Smooth muscle cell (in vitro differentiated cells): ENCODE results near the gene DIS3L2. TPM values are rescaled to one million over a fixed set of nuclear protein-coding genes. Genes with fewer than 3 reads are reported as not detected.

Experiments
- DNase-seq: peaks from one replicate; lab custom pipeline; 2025; ENCODE audit not compliant: unreplicated experiment; lab: John Stamatoyannopoulos, UW
- H2AFZ ChIP-seq: fragments of 200-600 bp; sonication (generic); 2 replicates; pipeline ENCODE4 v1.6.0; 2016; ENCODE audit warnings: antibody characterized with exemption, low read depth, mild to moderate bottlenecking
- H3F3A ChIP-seq: fragments of 200-600 bp; sonication (generic); 2 replicates; pipeline ENCODE4 v1.6.0; 2017; ENCODE audit warnings: antibody characterized with exemption, low read depth
- H3K27ac ChIP-seq: fragments of 200-600 bp; sonication (generic); 2 replicates; pipeline ENCODE4 v1.5.1; 2016; ENCODE audit warnings: low read depth, mild to moderate bottlenecking
- H3K27me3 ChIP-seq: fragments of 200-600 bp; sonication (generic); 2 replicates; pipeline ENCODE4 v1.6.1; 2016; ENCODE audit warnings: low read depth, mild to moderate bottlenecking
- H3K36me3 ChIP-seq: fragments of 200-600 bp; sonication (generic); 2 replicates; pipeline ENCODE4 v1.5.1; 2016; ENCODE audit warnings: low read depth
- H3K4me1 ChIP-seq: fragments of 200-600 bp; sonication (generic); 2 replicates; pipeline ENCODE4 v1.5.1; 2016; ENCODE audit warnings: low read depth
- H3K4me2 ChIP-seq: fragments of 200-600 bp; sonication (generic); 2 replicates; pipeline ENCODE4 v1.6.0; 2016; ENCODE audit warnings: mild to moderate bottlenecking
- H3K4me3 ChIP-seq: fragments of 200-600 bp; sonication (generic); 2 replicates; pipeline ENCODE4 v1.5.1; 2016; ENCODE audit warnings: mild to moderate bottlenecking
- H3K79me2 ChIP-seq: fragments of 200-600 bp; sonication (generic); 2 replicates; pipeline ENCODE4 v1.6.0; 2016; ENCODE audit warnings: low read depth, mild to moderate bottlenecking
- H3K9ac ChIP-seq: fragments of 200-600 bp; sonication (generic); 2 replicates; pipeline ENCODE4 v1.6.0; 2016; ENCODE audit warnings: low read depth
- H3K9me3 ChIP-seq: fragments of 200-600 bp; sonication (generic); replicated peaks from 2 replicates; pipeline ENCODE4 v1.5.1; 2016; ENCODE audit warnings: low read depth
- H4K20me1 ChIP-seq: fragments of 200-600 bp; sonication (generic); 2 replicates; pipeline ENCODE4 v1.6.0; 2016; ENCODE audit warnings: low read depth
- CTCF ChIP-seq: fragments of 200-600 bp; sonication (generic); IDR thresholded peaks from 2 replicates; pipeline ENCODE4 v1.5.1; 2017; ENCODE audit warnings: borderline replicate concordance, mild to moderate bottlenecking, antibody characterized with exemption; ENCODE audit not compliant: insufficient read depth, poor library complexity, severe bottlenecking
- WGBS: methylation state at CpG from one replicate; pipeline ENCODE4 v1.1.7; 2016; ENCODE audit warnings: low lambda C conversion rate; 5-methylcytosine and 5-hydroxymethylcytosine counted together
- polyA plus RNA-seq: library from polyadenylated mRNA; unstranded; fragments of >200 nt; fragmentation: Nextera tagmentation; extraction: Ambion mirVana; gene quantifications from 2 replicates; pipeline ENCODE4 v1.2.1, GENCODE V29; 2016
- total RNA-seq: library from RNA; depleted of rRNA; stranded (reverse); fragments of >200 nt; gene quantifications from 2 replicates; pipeline ENCODE4 v1.2.3, GENCODE V29; 2014

DIS3L2 gene
- total and polyA plus RNA-seq, 2 experiments from 2014 or later = 11.4 to 25.2 TPM

- H3K9ac ChIP-seq = no peak overlapping the region
- WGBS = 72% methylated on average over 4 of the region's 4 CpGs
Observed at GRCh38 chr2:232009639-232010274, 48.2 kb downstream of the DIS3L2 start.

GRCh38 chr2:232013701-232014353, 52.3 kb downstream of the DIS3L2 start:
- peak overlapping the region; percentile 59 for H3K4me2 ChIP-seq
- H3K4me1 ChIP-seq = peaks cover 12% of the 10 kb centered on the region
- H2AFZ ChIP-seq = no peak overlapping the region
- no peaks in the 10 kb centered on the region for H3K27me3 ChIP-seq
- TF ChIP-seq CTCF = no peak
- H3K4me3 ChIP-seq = no peak overlapping the region
- peaks cover 5% of the 10 kb centered on the region for H3F3A ChIP-seq
- peak overlapping the region; percentile 30 for H3K27ac ChIP-seq
- H3K9me3 ChIP-seq = no peaks in the 10 kb centered on the region
- no peak overlapping the region for H3K9ac ChIP-seq
- DNase-seq = no peak
- H3K79me2 ChIP-seq = no peaks in the 10 kb centered on the region
- WGBS = 34% methylated on average over 3 of the region's 3 CpGs
- no peaks in the 10 kb centered on the region for H3K36me3 ChIP-seq
- peaks cover 44% of the 10 kb centered on the region for H4K20me1 ChIP-seq

More at GRCh38 chr2:232009639-232010274, 48.2 kb downstream of the DIS3L2 start:
- H4K20me1 ChIP-seq = peaks cover 51% of the 10 kb centered on the region
- no peak for TF ChIP-seq CTCF
- H3F3A ChIP-seq = peaks cover 5% of the 10 kb centered on the region
- no peaks in the 10 kb centered on the region for H3K9me3 ChIP-seq
- no peak overlapping the region for H2AFZ ChIP-seq
- H3K27me3 ChIP-seq = no peaks in the 10 kb centered on the region
- H3K79me2 ChIP-seq = no peaks in the 10 kb centered on the region
- no peak overlapping the region for H3K4me3 ChIP-seq
- H3K4me1 ChIP-seq = peaks cover 12% of the 10 kb centered on the region
- peak overlapping the region; percentile 37 for H3K27ac ChIP-seq
- no peak overlapping the region for H3K4me2 ChIP-seq
- DNase-seq = no peak
- H3K36me3 ChIP-seq = no peaks in the 10 kb centered on the region

GRCh38 chr2:232014681-232015080, 53.2 kb downstream of the DIS3L2 start:
- no peak overlapping the region for H3K4me2 ChIP-seq
- peaks cover 5% of the 10 kb centered on the region for H3F3A ChIP-seq
- 99% methylated on average over 4 of the region's 4 CpGs for WGBS
- no peak for TF ChIP-seq CTCF
- H3K9me3 ChIP-seq = no peaks in the 10 kb centered on the region
- no peak for DNase-seq
- H3K4me3 ChIP-seq = no peak overlapping the region
- H4K20me1 ChIP-seq = peaks cover 38% of the 10 kb centered on the region
- no peaks in the 10 kb centered on the region for H3K79me2 ChIP-seq
- H2AFZ ChIP-seq = no peak overlapping the region
- H3K27me3 ChIP-seq = no peaks in the 10 kb centered on the region
- no peak overlapping the region for H3K9ac ChIP-seq
- H3K36me3 ChIP-seq = no peaks in the 10 kb centered on the region
- peaks cover 4% of the 10 kb centered on the region for H3K4me1 ChIP-seq
- H3K27ac ChIP-seq = no peak overlapping the region
